HL-60/S4 treated with phorbol 12-myristate 13-acetate at 8.2 ng/mL for 4 days and 3 days (cell line): ENCODE data around the gene PDXP.
"Not testable (repeated sequence)": the region's sequence is repeated elsewhere in the genome, so short reads cannot be mapped to it uniquely, and the experiment has no call there.

Source experiments
- in situ Hi-C: fragments of 300-500 bp; cut with MboI; formaldehyde crosslinking; loops from 2 replicates; pipeline ENCODE4 v1.15.0; 2022; ENCODE audit warnings: low sequenced_read_pairs

Gene PDXP

DNA sequence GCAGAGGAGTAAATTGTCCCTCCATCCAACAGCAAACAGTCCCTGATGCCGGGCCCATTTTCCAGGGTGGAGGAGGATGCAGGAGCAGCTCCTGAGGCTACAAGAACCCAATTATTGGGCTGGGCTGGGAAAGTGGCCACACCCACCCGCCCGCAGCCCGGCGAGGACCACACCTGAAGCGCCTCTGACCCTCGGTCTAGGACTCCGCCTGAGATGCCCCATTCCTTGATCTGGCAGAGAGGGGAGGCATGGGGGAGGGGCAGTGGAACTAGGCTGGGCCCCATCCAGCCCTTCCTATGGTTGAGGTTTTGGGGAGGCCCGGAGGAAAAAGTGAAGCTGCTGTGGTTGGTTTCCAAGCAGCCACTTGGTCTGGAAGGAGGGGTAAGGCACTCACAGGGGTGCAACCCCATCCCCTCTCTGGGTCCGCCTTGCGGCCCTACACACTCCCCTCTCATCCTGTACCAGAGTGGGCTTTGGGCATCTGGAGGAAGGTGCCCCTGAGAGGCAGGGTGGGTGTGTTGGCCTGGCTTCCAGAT lies 14.5 kb downstream of the PDXP start:
- in situ Hi-C loops = no loop called here

DNA sequence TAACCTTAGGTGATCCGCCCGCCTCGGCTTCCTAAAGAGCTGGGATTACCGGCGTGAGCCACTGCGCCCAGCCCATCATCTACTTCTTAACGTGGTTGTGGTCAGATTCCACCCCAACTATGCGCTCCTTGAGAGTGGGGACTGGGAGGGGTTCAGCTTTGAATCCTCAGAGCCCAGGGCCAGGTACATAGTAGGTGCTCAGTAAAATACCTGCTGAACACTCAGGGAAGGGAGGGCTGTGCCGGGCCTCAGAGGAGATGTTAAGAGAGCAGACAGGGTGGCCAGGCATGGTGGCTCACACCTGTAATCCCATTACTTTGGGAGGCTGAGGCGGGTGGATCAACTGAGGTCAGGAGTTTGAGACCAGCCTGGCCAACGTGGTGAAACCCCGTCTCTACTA lies 15.7 kb downstream of the PDXP start:
- in situ Hi-C loops = no loop called here

DNA sequence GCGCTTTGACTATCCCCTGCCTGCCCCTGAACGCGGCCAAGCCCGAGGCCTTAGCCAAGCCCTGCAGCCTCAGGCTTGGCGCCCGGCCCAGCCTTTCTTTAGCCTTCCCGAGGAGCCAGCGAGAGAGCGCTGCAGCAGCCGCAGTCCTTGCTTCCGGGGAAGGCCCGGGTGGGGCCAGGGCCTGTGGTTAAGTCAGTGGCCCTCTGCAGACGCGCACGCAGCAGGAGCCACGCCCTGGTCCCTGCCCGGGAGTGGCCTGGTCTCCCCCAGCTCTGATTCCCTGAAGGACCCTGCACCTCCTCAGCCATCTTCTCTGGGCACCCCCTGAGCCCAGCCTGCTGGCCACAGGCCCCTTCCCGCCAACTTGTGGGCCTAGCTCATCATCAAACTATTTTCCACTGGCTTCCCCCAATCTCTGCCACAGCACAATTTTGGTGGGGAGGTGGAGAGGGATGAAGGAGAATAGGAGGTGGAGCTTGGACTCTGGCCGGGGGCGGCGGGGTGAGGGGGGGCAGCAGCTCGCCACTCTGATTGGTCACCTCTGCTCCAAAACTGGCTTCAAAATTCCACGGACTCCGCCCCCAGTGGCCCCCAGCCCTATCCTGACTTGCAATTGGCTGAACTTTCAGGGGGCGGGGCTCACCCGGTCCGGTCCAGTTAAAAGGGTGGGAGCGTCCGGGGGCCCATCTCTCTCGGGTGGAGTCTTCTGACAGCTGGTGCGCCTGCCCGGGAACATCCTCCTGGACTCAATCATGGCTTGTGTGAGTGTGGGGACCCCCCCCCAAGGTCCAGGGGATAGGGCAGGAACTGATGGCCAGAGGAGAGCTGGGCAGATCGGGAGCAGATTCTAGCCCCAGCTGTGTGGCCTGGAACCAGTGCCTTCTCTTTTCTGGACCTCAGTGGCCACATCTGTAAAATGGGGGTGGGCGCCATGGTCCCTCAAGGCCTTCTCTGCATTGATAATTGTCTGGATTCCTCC lies 16.7 kb downstream of the PDXP start, which contains the start of gene LGALS1:
Gene LGALS1 (plus strand): TSS at position 686 of the 979 bp plus-strand sequence. CDS start 67 bp downstream, at position 753.
- in situ Hi-C loops = no loop called here

DNA sequence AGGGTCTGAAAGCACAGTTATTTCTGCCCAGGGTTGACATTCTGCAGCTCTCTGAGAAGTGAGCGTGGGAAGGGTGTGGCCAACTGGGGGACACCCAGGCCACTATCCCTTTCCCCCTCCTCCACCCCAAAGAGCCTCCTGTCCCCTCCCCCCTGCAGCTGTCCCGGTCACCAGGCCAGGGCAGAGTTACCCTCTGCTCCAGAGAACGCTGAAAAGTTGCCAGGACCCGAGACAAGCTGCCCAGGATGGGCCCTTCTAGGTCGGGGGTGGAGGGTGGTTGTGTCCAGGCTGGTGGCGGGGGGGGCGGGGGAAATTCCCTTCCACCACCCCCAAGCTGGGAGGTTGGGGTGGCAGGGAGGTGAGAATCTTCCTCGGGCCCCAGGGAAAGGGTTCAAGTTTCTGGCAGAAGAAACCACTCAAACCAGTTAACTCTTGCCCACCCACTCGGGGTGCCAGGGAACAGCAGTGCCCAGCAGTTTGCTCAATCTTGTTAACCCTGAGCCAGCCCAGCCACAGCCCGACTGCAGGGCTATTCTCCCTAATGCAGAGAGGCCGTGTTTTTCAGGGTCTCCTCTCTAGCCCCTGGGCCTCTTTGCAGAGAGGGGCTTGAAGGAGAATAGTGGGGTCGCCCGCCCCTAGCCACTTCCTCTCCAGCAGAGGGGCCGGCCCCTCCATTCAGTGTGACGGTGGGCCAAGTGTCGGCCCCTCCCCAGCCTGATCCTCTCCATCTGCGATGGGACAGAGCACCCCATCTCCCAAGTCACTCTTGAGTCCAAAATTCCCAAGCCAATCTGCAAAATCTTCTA lies 17.6 kb downstream of the PDXP start:
- in situ Hi-C loops = no loop called here

DNA sequence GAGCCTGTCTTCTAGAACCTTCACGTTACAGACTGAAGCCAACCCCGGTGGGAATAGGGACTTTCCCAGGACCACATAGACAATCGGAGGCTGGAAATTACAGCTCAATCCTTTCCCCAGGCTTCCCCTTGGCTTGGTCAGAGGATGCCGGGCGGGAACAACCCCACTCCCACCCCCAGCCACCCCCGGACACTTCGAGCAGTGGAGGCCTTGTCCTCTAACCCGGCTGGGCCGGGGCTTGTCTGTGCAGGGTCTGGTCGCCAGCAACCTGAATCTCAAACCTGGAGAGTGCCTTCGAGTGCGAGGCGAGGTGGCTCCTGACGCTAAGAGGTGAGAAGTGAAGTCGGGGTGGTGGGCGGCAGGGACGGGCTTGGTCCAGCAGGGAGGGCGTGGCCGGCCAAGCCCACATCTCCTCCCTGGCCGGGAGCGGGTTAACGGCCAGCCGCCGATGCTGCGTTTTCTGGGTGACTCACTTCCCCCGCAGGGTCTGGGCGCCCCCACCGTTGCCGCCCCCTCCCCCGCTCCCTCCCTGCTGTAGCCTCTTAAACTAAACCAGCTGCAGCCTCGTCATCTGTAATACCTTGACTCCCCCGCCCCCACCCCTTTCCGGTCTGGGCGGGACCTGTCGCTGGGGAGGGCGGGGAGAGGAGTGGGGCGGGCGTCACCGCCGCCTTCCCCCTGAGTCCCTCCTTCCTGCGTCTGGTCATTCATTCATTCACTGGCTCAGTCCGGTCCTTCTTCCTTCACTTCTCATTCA lies 18.4 kb downstream of the PDXP start:
- in situ Hi-C loops = no loop called here

DNA sequence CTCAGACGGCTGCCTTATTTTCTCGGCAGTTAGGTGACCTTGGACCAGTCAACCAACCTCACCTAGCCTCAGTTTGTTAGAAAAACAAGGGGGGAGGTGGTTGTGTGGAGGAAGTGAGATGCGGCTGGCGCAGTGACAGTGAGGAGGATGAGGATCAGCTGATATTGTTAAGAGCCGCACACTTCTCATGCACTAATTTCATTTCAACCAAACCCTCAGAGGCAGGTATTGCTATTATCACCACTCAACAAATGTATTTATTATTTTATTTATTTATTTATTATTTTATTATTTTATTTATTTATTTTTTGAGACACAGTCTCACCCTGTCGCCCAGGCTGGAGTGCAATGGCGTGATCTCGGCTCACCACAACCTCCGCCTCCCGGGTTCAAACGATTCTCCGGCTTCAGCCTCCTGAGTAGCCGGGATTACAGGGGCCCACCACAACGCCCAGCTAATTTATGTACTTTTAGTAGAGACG lies 19.0 kb downstream of the PDXP start:
- in situ Hi-C loops = no loop called here

DNA sequence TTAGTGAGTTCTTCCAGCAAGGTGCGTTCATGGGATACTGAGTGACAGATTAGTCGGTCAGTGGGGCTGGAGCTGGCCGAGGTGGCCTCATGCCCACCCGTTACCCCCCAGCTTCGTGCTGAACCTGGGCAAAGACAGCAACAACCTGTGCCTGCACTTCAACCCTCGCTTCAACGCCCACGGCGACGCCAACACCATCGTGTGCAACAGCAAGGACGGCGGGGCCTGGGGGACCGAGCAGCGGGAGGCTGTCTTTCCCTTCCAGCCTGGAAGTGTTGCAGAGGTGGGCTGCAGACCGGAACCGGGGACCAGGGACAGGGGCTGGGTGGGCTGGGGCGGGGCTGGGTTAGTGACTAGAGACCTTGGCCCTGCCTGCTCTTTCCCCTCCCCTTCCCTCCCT lies 19.8 kb downstream of the PDXP start:
- in situ Hi-C loops = no loop called here

DNA sequence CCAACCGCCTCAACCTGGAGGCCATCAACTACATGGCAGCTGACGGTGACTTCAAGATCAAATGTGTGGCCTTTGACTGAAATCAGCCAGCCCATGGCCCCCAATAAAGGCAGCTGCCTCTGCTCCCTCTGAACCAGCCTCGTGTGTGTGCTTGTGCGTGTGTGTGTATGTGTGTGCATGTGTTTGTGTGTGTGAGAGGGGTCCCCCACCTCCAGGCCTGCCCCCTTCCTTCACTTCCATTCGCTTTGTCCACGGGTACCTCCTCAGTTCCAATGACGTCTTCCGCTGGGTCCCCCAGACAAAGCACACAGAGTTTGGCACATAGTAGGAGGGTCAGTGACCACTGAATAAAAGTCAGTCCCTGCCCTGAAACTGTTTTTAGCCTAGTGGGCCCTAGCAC lies 21.1 kb downstream of the PDXP start:
- in situ Hi-C loops = no loop called here

DNA sequence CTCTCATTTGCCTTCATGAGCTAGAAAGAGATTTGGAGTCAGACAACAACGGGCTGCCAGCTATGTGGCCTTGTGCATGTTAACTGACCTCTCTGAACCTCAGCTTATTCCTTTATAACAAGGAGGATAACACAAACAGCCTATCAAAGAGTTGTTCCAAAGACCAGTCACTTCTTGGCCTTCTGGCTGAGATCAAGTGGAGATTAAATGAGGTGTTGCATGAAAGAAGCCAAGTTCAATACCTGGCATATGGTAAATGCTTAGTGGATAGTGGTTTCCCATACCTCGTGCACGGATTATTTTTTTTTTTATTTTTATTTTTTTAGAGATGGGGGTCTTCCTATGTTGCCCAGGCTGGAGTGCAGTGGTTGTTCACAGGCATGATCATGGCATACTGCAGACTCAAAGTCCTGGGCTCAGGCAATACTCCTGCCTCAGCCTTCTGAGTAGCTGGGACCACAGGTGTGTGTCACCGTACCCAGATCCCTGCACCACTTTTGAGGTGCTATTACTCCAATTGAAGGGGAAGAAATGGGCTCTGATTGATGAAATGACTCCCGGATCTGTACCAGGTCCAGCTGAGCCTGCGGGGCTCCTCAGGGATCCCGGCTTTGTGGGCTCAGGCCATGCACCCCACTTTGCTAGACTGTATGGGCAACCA lies 21.8 kb downstream of the PDXP start:
- in situ Hi-C loops = no loop called here

DNA sequence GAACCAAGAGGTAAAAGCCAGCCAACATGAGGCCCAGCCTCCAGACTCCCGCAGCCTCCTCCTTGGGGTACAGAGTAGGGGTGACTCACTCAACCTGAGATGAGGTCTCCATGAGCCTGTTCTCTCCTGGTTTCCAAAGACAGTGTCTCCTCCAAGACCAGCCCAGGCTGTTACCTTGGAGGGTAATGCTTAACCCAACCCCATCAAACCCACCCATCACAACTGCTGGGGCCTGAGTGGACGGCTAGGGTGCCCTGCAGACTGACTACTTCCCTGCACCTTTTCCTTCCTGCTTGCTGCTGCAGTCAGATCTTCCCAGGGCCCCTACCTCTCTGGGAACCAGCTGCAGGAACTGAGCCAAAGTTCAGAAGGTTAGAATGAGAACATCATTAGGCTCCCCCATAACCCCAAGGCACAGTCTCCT lies 22.5 kb downstream of the PDXP start:
- in situ Hi-C loops = no loop called here

DNA sequence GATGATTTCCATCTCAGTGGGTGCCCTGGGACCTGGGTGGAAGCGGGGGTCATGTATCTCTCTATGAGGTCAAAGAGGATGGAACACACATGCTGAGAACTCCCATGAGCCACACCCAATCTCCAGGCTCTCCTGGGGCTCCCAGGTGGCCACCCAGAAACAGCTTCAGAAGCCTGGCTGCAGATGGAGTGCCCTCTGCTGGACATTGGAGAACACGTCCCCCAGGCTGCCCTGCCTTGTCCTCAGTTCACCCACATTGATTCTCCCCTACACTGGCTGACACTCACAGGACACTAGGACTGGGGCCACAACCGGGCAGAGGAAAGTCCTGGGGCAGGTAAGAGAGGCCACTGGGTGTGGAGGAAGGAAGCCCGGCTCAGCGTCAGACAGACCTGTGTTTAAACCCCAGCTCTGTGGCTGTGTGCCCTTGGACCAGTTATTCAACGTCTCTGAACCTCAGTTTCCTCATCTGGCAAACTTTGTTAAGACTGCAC lies 23.1 kb downstream of the PDXP start:
- in situ Hi-C loops = no loop called here

DNA sequence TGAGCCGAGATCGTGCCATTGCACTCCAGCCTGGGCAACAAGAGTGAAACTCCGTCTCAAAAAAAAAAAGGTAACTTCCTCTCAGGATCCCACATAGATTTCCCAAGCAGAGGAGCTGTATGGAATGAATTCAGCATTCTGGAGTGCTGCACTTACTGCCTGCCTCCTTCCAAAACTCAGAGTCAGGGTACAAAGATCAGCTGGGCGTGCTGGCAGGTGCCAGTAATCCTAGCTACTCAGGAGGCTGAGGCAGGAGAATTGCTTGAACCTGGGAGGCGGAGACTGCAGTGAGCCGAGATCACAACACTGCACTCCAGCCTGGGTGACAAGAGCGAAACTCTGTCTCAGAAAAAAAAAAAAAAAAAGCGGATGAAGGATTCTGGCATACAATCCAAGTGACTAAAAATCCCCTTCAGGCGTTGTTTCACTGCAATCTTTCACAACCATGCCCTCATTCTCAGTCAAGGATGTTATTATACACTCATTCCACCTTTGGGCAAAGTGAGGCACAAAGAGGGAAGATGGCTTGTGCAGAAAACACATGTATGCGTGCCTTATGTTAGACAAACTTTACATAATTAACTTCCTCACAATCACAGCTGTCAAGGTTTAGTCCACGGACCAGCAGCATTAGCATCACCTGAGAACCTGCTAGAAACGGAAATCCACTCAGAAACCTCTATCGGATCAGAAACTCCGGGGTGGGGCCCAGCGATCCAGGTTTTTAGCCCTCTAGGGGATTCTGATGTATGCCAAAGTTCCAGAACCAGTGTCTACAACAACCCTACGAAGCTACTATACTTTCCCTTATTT lies 26.5 kb downstream of the PDXP start:
- in situ Hi-C loops = no loop called here

DNA sequence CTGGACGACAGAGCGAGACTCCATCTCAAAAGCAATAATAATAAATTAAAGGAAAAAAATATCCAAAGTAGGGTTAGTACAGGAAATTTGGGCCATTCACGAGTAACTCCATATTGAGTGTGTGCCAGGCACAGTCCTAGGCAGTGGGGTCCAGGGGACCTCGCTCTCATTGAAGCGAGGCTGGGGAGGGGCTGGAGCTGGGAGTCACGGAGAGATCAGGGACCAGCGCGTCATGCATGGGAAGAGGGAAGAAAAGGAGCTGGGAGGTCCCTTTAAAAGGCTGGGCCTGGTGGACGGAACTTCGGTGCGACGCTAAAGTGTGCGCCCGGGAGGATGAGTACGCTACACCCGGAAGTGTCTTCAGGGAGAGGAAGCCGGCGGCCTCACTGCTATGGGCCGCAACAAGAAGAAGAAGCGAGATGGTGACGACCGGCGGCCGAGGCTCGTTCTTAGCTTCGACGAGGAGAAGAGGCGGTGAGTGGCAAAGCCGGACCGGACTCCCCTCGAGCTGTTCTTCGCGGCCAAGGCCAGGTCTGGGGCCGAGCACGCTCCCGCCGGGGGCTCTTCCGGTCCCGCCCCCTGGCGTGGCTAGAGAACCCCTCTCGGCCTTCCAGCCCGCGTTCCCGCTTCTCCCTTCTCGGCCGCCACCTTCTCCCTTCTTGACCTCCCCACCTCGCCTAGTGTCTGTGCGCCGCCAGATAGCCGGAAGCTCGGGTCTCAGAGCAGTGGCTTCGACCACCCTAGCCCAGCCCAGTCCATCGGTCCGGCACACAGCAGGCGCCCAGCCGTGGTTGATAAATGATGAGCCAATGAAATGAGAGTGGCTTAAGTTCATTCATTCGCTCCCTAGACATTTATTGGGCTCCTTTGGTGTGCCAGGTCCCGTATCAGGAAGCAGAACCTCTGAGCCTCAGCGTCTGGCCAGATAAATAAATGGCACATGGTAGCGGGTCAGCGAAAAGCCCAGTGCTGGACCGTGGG lies 27.8 kb downstream of the PDXP start, which contains the start of gene NOL12:
Gene NOL12 (plus strand): TSS at position 342 of the 981 bp plus-strand sequence. CDS start 50 bp downstream, at position 392.
- in situ Hi-C loops = no loop called here

DNA sequence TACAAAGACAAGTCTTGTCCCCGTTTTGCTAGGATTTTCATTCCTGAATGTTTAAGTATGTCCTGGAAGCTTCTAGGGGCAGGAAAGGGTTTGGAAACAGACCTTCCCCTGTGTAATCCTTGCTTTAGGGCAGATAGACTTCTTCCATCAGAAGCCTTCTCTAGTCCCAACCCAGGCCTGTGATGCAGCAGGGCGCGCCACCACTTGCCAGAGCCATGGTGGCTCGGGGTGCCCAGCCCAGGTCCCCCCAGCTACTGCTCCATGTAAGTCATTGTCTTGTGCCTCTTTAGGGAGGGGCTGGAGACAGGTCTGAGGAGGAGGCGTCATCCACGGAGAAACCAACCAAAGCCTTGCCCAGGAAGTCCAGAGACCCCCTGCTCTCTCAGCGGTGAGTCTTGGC lies 31.9 kb downstream of the PDXP start:
- in situ Hi-C loops = no loop called here

DNA sequence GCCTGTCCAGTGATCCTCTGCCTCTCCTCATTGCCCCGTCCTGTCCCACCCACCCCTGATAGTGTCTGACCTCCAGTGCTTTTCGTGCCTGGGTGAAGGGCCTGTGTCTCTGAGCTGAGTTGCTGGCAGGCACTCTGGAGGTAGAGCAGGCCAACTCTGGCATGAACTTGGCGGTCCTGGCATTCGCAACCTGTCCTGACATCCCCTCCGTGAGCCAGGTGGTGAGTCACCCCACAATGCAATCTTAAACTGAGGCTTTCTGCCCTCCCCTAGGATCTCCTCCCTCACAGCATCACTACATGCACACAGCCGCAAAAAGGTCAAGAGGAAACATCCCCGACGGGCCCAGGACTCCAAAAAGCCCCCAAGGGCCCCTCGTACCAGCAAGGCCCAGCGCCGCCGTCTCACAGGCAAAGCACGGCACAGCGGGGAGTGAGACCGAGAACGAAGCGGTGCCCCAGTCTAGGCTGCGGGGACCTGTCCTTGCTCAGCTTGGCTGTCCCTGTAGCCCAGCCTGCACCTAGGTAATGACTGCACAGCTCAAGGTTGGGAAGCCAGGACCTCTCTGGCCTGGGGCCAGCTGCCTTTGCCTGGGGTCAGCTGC lies 32.5 kb downstream of the PDXP start:
- in situ Hi-C loops = no loop called here

DNA sequence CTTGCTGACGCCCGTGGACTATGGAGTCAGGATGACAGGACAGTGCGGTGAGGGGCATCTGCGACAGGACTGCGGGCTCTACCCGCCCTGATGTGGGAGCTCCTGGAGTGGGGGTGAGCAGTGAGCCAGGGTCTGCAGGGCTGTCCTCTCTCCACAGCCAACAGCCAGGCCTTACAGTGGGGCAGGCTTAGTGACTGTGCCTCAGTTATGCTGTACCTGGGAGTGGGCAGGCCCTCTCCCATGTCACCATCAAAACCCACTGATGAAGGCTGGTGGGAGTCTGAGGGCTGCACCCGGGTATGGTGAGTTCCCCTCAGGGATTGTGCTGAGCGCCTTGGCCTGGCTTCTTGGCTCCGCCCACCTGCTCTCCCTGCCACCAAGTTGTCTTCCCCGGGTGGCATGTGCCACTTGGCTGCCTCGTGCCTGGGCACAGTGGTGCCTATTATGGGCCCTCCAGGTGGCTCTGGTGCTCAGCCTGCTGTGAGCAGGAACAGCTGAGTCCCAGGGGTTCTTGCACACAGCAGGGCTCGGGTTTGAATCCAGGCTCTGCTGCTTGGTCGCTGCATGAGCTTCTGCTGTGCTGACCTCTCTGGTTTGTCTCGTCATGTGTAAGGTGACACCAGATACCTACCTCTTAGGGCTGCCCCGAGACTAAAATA lies 34.2 kb downstream of the PDXP start:
- in situ Hi-C loops = no loop called here

DNA sequence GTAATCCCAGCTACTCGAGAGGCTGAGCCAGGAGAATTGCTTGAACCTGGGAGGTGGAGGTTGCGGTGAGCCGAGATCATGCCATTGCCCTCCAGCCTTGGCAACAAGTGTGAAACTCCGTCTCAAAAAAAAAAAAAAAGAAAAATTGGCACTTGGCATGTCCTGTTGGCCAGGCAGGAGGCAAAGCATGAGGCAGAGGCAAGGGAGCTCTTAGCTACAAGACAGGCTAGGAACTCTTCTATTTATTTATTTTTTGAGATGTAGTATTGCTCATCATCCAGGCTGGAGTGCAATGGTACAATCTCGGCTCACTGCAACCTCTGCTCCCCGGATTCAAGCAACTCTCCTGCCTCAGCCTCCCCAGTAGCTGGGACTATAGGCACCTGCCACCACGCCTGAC lies 35.6 kb downstream of the PDXP start:
- in situ Hi-C loops = not testable (repeated sequence)
